Epithelial cell of proximal tubule (primary cell): ENCODE results near the gene BRD7. TPM values are rescaled to one million over a fixed set of nuclear protein-coding genes. Genes with fewer than 3 reads are reported as not detected.

Experiments
- DNase-seq: peaks from one replicate; pipeline ENCODE4 v3.0.0-alpha.2; 2011; ENCODE audit warnings: low read depth
- H3K4me3 ChIP-seq: 2 replicates; pipeline ENCODE4 v1.5.1; 2011; ENCODE audit warnings: low read depth, mild to moderate bottlenecking, low read length
- CTCF ChIP-seq: conservative IDR thresholded peaks from 2 replicates; pipeline ENCODE4 v1.5.1; 2012; ENCODE audit warnings: low read depth, mild to moderate bottlenecking, low read length
- total RNA-seq: library from RNA; depleted of rRNA; stranded (reverse); fragments of >200 nt; gene quantifications from 2 replicates; pipeline ENCODE4 v1.2.3, GENCODE V29; 2015

Gene BRD7
- total RNA-seq, 1 donor from 2014 or later, result 61.1 TPM

GRCh38 chr16:50275098-50275415 lies 93.7 kb downstream of the BRD7 start:
- TF ChIP-seq CTCF, result no peak

GRCh38 chr16:50274326-50275097 lies 94.3 kb downstream of the BRD7 start:
- H3K4me3 ChIP-seq, result no peak overlapping the region
- no peak for DNase-seq
- TF ChIP-seq CTCF, result no peak

More at GRCh38 chr16:50275098-50275415, 93.7 kb downstream of the BRD7 start:
- no peak for DNase-seq
- H3K4me3 ChIP-seq, result no peak overlapping the region

- no peak for TF ChIP-seq CTCF
These were observed 94.9 kb downstream of the BRD7 start for GRCh38 chr16:50273888-50274325.

GRCh38 chr16:50273382-50273690 lies 95.5 kb downstream of the BRD7 start:
- H3K4me3 ChIP-seq, result no peak overlapping the region
- no peak for DNase-seq
- TF ChIP-seq CTCF, result no peak

More at GRCh38 chr16:50273888-50274325, 94.9 kb downstream of the BRD7 start:
- DNase-seq, result no peak
- H3K4me3 ChIP-seq, result no peak overlapping the region

- H3K4me3 ChIP-seq, result no peak overlapping the region
- no peak for DNase-seq
- TF ChIP-seq CTCF, result no peak
These were observed 96.0 kb downstream of the BRD7 start for GRCh38 chr16:50272687-50273381.

- H3K4me3 ChIP-seq, result no peak overlapping the region
- no peak for TF ChIP-seq CTCF
These were observed 96.6 kb downstream of the BRD7 start for GRCh38 chr16:50272111-50272571.

More at GRCh38 chr16:50272111-50272571, 96.6 kb downstream of the BRD7 start:
- DNase-seq, result no peak
